ENCODE data around the gene GPHN. TPM values are rescaled to one million over a fixed set of nuclear protein-coding genes. Genes with fewer than 3 reads are reported as not detected.

GPHN gene
- total and polyA plus RNA-seq, 2 of the 8 experiments (the other 6 are each of a cell fraction or from before 2014, with no cell fraction given) = 6.0 to 16.0 TPM

GRCh38 chr14:66645716-66646115 lies 137.8 kb downstream of the GPHN start:
- no peak overlapping the region for H2AK5ac ChIP-seq (ENCODE audit: low read depth, low read length)
- FAIRE-seq = no peak
- no peak for TF ChIP-seq SIRT6 (IDR thresholded peaks at IDR 0.05; ENCODE audit: low read length)
- no peak for TF ChIP-seq NANOG (IDR thresholded peaks at IDR 0.05; ENCODE audit: insufficient read depth, low read depth, low read length, poor library complexity, severe bottlenecking)
- TF ChIP-seq RAD21 (IDR thresholded peaks at IDR 0.05 in 1 of 2, conservative IDR thresholded peaks at IDR 0.05 in 1 of 2; ENCODE audit: low read depth in 2 of 2, low read length in 2 of 2) = no peak
- no peak for TF ChIP-seq CBX5 (IDR thresholded peaks at IDR 0.05; ENCODE audit: low read depth, low read length)
- no peak for TF ChIP-seq SP1 (IDR thresholded peaks at IDR 0.05; ENCODE audit: low read depth, low read length)
- no peak for TF ChIP-seq ATF2 (IDR thresholded peaks at IDR 0.05; ENCODE audit: low read length)
- no peak for TF ChIP-seq TEAD4 (IDR thresholded peaks at IDR 0.05; ENCODE audit: low read depth, low read length)
- TF ChIP-seq KDM5A (IDR thresholded peaks at IDR 0.05; ENCODE audit: low read length) = no peak
- TF ChIP-seq RNF2 (IDR thresholded peaks at IDR 0.05; ENCODE audit: borderline replicate concordance, low read depth, low read length, missing control alignments, poor library complexity, severe bottlenecking) = no peak
- no peak for TF ChIP-seq TAF7 (optimal IDR thresholded peaks at IDR 0.05; ENCODE audit: borderline replicate concordance, low read depth, low read length)
- TF ChIP-seq TBP (IDR thresholded peaks at IDR 0.05; ENCODE audit: low read depth, low read length) = no peak
- no peak for TF ChIP-seq SUZ12 (IDR thresholded peaks at IDR 0.05; ENCODE audit: low read length)
- no peak for TF ChIP-seq BRCA1 (IDR thresholded peaks at IDR 0.05; ENCODE audit: low read depth, low read length)

More at GRCh38 chr14:66645716-66646115, 137.8 kb downstream of the GPHN start:
- H3K9me3 ChIP-seq (ENCODE audit: insufficient read depth in 2 of 2, low read depth in 1 of 2, low read length in 1 of 2) = no peaks in the 10 kb centered on the region
- H4K8ac ChIP-seq (ENCODE audit: extremely low read depth, insufficient read depth, low read length) = no peak overlapping the region
- H4K5ac ChIP-seq (ENCODE audit: insufficient read length, low read depth, low read length) = no peak overlapping the region
- no peak overlapping the region for H3K4me3 ChIP-seq (ENCODE audit: extremely low read depth in 1 of 4, insufficient read depth in 2 of 4, low read depth in 3 of 4, low read length in 4 of 4)
- CTCF ChIA-PET (ENCODE audit: partially characterized antibody) = no interaction called here
- H2BK12ac ChIP-seq (ENCODE audit: low read depth, low read length) = no peak overlapping the region
- whole genome bisulfite sequencing, 2 experiments (ENCODE audit: extremely low coverage in 1 of 2, insufficient coverage in 1 of 2, insufficient read length in 1 of 2, insufficient replicate concordance in 2 of 2, low coverage in 1 of 2, low lambda C conversion rate in 2 of 2, missing lambda C conversion rate in 1 of 2) = 84% methylated on average over 1 of the region's 1 CpG; no CpG with 5 or more reads in 1 of the 2 experiments
- peaks cover 0 to 2% of the 10 kb centered on the region in 2 experiments; a peak in 2 of 4 replicates for H3K79me2 ChIP-seq (ENCODE audit: control insufficient read depth in 1 of 2, insufficient read depth in 2 of 2, low read length in 2 of 2)
- H3K23me2 ChIP-seq (ENCODE audit: low read depth, low read length) = no peaks in the 10 kb centered on the region
- no peak overlapping the region for H2BK20ac ChIP-seq (ENCODE audit: low read length)
- no peak overlapping the region for H3K23ac ChIP-seq (ENCODE audit: insufficient read length)
- H3K27me3 ChIP-seq (replicated peaks in 1 of 4; ENCODE audit: control insufficient read depth in 3 of 4, extremely low read depth in 1 of 4, insufficient read depth in 3 of 4, low read length in 3 of 4) = no peaks in the 10 kb centered on the region
- H3K79me1 ChIP-seq (ENCODE audit: low read depth, low read length) = no peaks in the 10 kb centered on the region
- no peak overlapping the region for H2BK5ac ChIP-seq (ENCODE audit: low read depth, low read length)
- no peak overlapping the region for H3K14ac ChIP-seq (ENCODE audit: insufficient read length)
- no peak for DNase-seq (ENCODE audit: low read depth in 1 of 2, low spot score in 2 of 2)
- H3K27ac ChIP-seq (ENCODE audit: low read depth, low read length) = no peak overlapping the region
- no peak overlapping the region for H3K4ac ChIP-seq (replicated peaks; ENCODE audit: insufficient read length, low read depth, low read length)
- no peak overlapping the region for H3K9ac ChIP-seq (replicated peaks in 1 of 4; ENCODE audit: extremely low read depth in 1 of 4, low read depth in 3 of 4, low read length in 3 of 4)
- H3K56ac ChIP-seq (replicated peaks; ENCODE audit: insufficient read length, low read depth, low read length) = no peak overlapping the region
- no peak overlapping the region for H3K18ac ChIP-seq (ENCODE audit: extremely low read depth, low read length)
- H3K36me3 ChIP-seq (ENCODE audit: control insufficient read depth in 2 of 4, insufficient read depth in 4 of 4, low read length in 3 of 4) = no peaks in the 10 kb centered on the region
- H4K20me1 ChIP-seq (replicated peaks in 1 of 2; ENCODE audit: control insufficient read depth in 1 of 2, insufficient read depth in 2 of 2, low read length in 2 of 2) = no peaks in the 10 kb centered on the region
- POLR2A ChIA-PET (ENCODE audit: partially characterized antibody) = no interaction called here
- no peak overlapping the region for H2BK15ac ChIP-seq (ENCODE audit: low read length)
- H2BK120ac ChIP-seq (replicated peaks; ENCODE audit: low read depth, low read length) = no peak overlapping the region
- H3K4me1 ChIP-seq (replicated peaks in 1 of 4; ENCODE audit: control insufficient read depth in 3 of 4, insufficient read depth in 4 of 4, low read length in 3 of 4) = peaks cover 0 to 2% (median under 1%) of the 10 kb centered on the region in 4 experiments; a peak in 2 of 7 replicates
- H3K4me2 ChIP-seq (ENCODE audit: insufficient read depth in 1 of 2, low read depth in 2 of 2, low read length in 2 of 2) = no peak overlapping the region
- H2AFZ ChIP-seq (ENCODE audit: low read length) = no peak overlapping the region
- H4K91ac ChIP-seq (replicated peaks; ENCODE audit: insufficient read length, low read length) = no peak overlapping the region

All from H1 (cell line).